Duodenal mucosa (tissue), 2 donors: ENCODE results near the gene RARRES1.

Experiments
- H3K27ac ChIP-seq: one replicate; pipeline ENCODE4 v1.7.0; 2013; ENCODE audit warnings: low read depth, low read length
- H3K27me3 ChIP-seq, 2 donors: one replicate each; pipeline ENCODE4 v1.7.0; 2013; ENCODE audit warnings: low read length in 2 of 2, control low read depth in 1 of 2; ENCODE audit not compliant: insufficient read depth in 2 of 2, control insufficient read depth in 1 of 2
- H3K36me3 ChIP-seq, 2 donors: one replicate each; pipeline ENCODE4 v1.7.0; 2013; ENCODE audit warnings: low read length in 2 of 2, control low read depth in 1 of 2; ENCODE audit not compliant: insufficient read depth in 2 of 2, control insufficient read depth in 1 of 2
- H3K4me1 ChIP-seq, 2 donors: one replicate each; pipeline ENCODE4 v1.7.0; 2013; ENCODE audit warnings: low read length in 2 of 2, control low read depth in 1 of 2; ENCODE audit not compliant: insufficient read depth in 2 of 2, control insufficient read depth in 1 of 2
- H3K4me3 ChIP-seq, 2 donors: one replicate each; pipeline ENCODE4 v1.7.0; 2013; ENCODE audit warnings: low read length in 2 of 2, low read depth in 1 of 2
- H3K9ac ChIP-seq, 2 donors: one replicate each; pipeline ENCODE4 v1.7.0; 2013; ENCODE audit warnings: low read length in 2 of 2, low read depth in 1 of 2
- H3K9me3 ChIP-seq, 2 donors: one replicate each; pipeline ENCODE4 v1.7.0; 2013; ENCODE audit warnings: low read length in 2 of 2, control low read depth in 1 of 2; ENCODE audit not compliant: control insufficient read depth in 1 of 2

The RARRES1 gene

GRCh38 chr3:158672215-158673176 is 59.8 kb downstream of the RARRES1 start, which contains the start of gene LXN:
TSS of gene LXN (minus strand) at chr3:158672648. CDS start at chr3:158672478, 170 bp downstream.
- Histone ChIP-seq H3K36me3 (peaks cover 5 to 12% of the 10 kb centered on the region in 2 donors), H3K4me3 (peak within 1 kb of the TSS; percentile 81 to 95), H3K9me3 (no peaks in the 10 kb centered on the region), H3K9ac (peak within 1 kb of the TSS; percentile 79 to 92), H3K27me3 (no peaks in the 10 kb centered on the region), H3K27ac (peak within 1 kb of the TSS; percentile 76), H3K4me1 (peaks cover 0 to 7% of the 10 kb centered on the region in 2 donors)

GRCh38 chr3:158671821-158672214 is 60.4 kb downstream of the RARRES1 start:
- Histone ChIP-seq H3K9me3 (no peaks in the 10 kb centered on the region), H3K36me3 (peaks cover 8 to 17% of the 10 kb centered on the region in 2 donors), H3K9ac (peak overlapping the region; percentile 79 to 92), H3K4me3 (peak overlapping the region; percentile 81 to 95), H3K27me3 (no peaks in the 10 kb centered on the region), H3K27ac (no peak overlapping the region), H3K4me1 (peaks cover 0 to 7% of the 10 kb centered on the region in 2 donors)

- Histone ChIP-seq H3K9me3 (no peaks in the 10 kb centered on the region), H3K27ac (no peak overlapping the region), H3K4me3 (no peak overlapping the region), H3K36me3 (peaks cover 18 to 41% of the 10 kb centered on the region in 2 donors), H3K9ac (no peak overlapping the region), H3K4me1 (peaks cover 0 to 7% of the 10 kb centered on the region in 2 donors), H3K27me3 (no peaks in the 10 kb centered on the region)
These were observed 63.8 kb downstream of the RARRES1 start for GRCh38 chr3:158668506-158668905.

- no peak overlapping the region for H3K9ac ChIP-seq
- H3K27ac ChIP-seq = no peak overlapping the region
- peaks cover 18 to 52% of the 10 kb centered on the region in 2 donors for H3K36me3 ChIP-seq
These were observed 65.8 kb downstream of the RARRES1 start for GRCh38 chr3:158666416-158666815.

GRCh38 chr3:158663832-158664231 is 68.4 kb downstream of the RARRES1 start:
- H3K36me3 ChIP-seq = peaks cover 30 to 64% of the 10 kb centered on the region in 2 donors
- no peaks in the 10 kb centered on the region for H3K27me3 ChIP-seq
- peaks cover 0 to 12% of the 10 kb centered on the region in 2 donors for H3K4me1 ChIP-seq
- H3K9me3 ChIP-seq = no peaks in the 10 kb centered on the region
- H3K4me3 ChIP-seq = no peak overlapping the region
- H3K27ac ChIP-seq = no peak overlapping the region
- H3K9ac ChIP-seq = no peak overlapping the region

More at GRCh38 chr3:158666416-158666815, 65.8 kb downstream of the RARRES1 start:
- no peaks in the 10 kb centered on the region for H3K9me3 ChIP-seq
- H3K4me3 ChIP-seq = no peak overlapping the region
- H3K4me1 ChIP-seq = peaks cover 0 to 6% of the 10 kb centered on the region in 2 donors
- H3K27me3 ChIP-seq = no peaks in the 10 kb centered on the region

GRCh38 chr3:158663246-158663645 is 69.0 kb downstream of the RARRES1 start:
- no peak overlapping the region for H3K9ac ChIP-seq
- no peaks in the 10 kb centered on the region for H3K27me3 ChIP-seq
- H3K4me1 ChIP-seq = peaks cover 0 to 12% of the 10 kb centered on the region in 2 donors
- peaks cover 34 to 64% of the 10 kb centered on the region in 2 donors for H3K36me3 ChIP-seq
- no peak overlapping the region for H3K27ac ChIP-seq
- no peak overlapping the region for H3K4me3 ChIP-seq
- no peaks in the 10 kb centered on the region for H3K9me3 ChIP-seq

- H3K9ac ChIP-seq = no peak overlapping the region
- no peaks in the 10 kb centered on the region for H3K27me3 ChIP-seq
- no peaks in the 10 kb centered on the region for H3K9me3 ChIP-seq
- H3K4me1 ChIP-seq = peaks cover 0 to 12% of the 10 kb centered on the region in 2 donors
- H3K36me3 ChIP-seq = peaks cover 30 to 52% of the 10 kb centered on the region in 2 donors
- no peak overlapping the region for H3K27ac ChIP-seq
- no peak overlapping the region for H3K4me3 ChIP-seq
These were observed 71.5 kb downstream of the RARRES1 start for GRCh38 chr3:158660711-158661110.

- Histone ChIP-seq H3K36me3 (peaks cover 27 to 52% of the 10 kb centered on the region in 2 donors), H3K4me1 (peaks cover 0 to 12% of the 10 kb centered on the region in 2 donors), H3K9ac (peak overlapping the region in 1 of 2 donors; percentile 8), H3K27ac (no peak overlapping the region), H3K4me3 (no peak overlapping the region), H3K27me3 (no peaks in the 10 kb centered on the region), H3K9me3 (no peaks in the 10 kb centered on the region)
These were observed 72.6 kb downstream of the RARRES1 start for GRCh38 chr3:158659454-158660237.

GRCh38 chr3:158658889-158659288 is 73.4 kb downstream of the RARRES1 start:
- H3K36me3 ChIP-seq = peaks cover 21 to 48% of the 10 kb centered on the region in 2 donors
- no peaks in the 10 kb centered on the region for H3K27me3 ChIP-seq
- H3K4me3 ChIP-seq = no peak overlapping the region
- H3K9ac ChIP-seq = no peak overlapping the region
- peaks cover 0 to 12% of the 10 kb centered on the region in 2 donors for H3K4me1 ChIP-seq
- H3K27ac ChIP-seq = no peak overlapping the region
- H3K9me3 ChIP-seq = no peaks in the 10 kb centered on the region
